Measurements from ENCODE around the gene FBXO7.
A peak's percentile ranks its signal among the peaks of the same experiment; 100 is the strongest.

The FBXO7 gene

GRCh38 chr22:32542677-32543357, 68.2 kb downstream of the FBXO7 start:
- no peak overlapping the region for H3K4me2 ChIP-seq (ENCODE audit: low read length)
- H3K9ac ChIP-seq (ENCODE audit: low read length) = no peak overlapping the region
- no peak overlapping the region for H3K4me3 ChIP-seq (ENCODE audit: low read length)
- no CpG with 5 or more reads among the region's 17 CpGs for WGBS (ENCODE audit: extremely low coverage, insufficient coverage, low lambda C conversion rate)
- H3K4ac ChIP-seq (ENCODE audit: low read depth, low read length) = no peak overlapping the region
- no peak overlapping the region for H4K8ac ChIP-seq (ENCODE audit: low read depth, low read length)
- no peak overlapping the region for H3K18ac ChIP-seq (ENCODE audit: low read length)
- no peak for DNase-seq
- H3K79me1 ChIP-seq (ENCODE audit: low read length) = no peaks in the 10 kb centered on the region
- H3K36me3 ChIP-seq (ENCODE audit: control insufficient read depth, insufficient read depth, low read length) = no peaks in the 10 kb centered on the region
- no peak overlapping the region for H3K56ac ChIP-seq (ENCODE audit: low read length)
- H3K23ac ChIP-seq (ENCODE audit: low read length) = no peak overlapping the region
- H2AK5ac ChIP-seq (ENCODE audit: low read length) = no peak overlapping the region
- no peak overlapping the region for H3K27ac ChIP-seq (ENCODE audit: low read depth, low read length)
- H2BK15ac ChIP-seq (replicated peaks; ENCODE audit: low read depth) = no peak overlapping the region
- no peak overlapping the region for H2BK120ac ChIP-seq (ENCODE audit: low read depth, low read length)
- no peaks in the 10 kb centered on the region for H3K27me3 ChIP-seq (ENCODE audit: insufficient read depth, low read length, poor library complexity)
- H3K4me1 ChIP-seq (ENCODE audit: control insufficient read depth, low read depth, low read length) = no peaks in the 10 kb centered on the region
- H3K79me2 ChIP-seq (ENCODE audit: control insufficient read depth, insufficient read depth, low read length) = no peaks in the 10 kb centered on the region
- H2BK5ac ChIP-seq (ENCODE audit: low read length) = no peak overlapping the region
- no peak overlapping the region for H4K5ac ChIP-seq (ENCODE audit: low read length)

DNA sequence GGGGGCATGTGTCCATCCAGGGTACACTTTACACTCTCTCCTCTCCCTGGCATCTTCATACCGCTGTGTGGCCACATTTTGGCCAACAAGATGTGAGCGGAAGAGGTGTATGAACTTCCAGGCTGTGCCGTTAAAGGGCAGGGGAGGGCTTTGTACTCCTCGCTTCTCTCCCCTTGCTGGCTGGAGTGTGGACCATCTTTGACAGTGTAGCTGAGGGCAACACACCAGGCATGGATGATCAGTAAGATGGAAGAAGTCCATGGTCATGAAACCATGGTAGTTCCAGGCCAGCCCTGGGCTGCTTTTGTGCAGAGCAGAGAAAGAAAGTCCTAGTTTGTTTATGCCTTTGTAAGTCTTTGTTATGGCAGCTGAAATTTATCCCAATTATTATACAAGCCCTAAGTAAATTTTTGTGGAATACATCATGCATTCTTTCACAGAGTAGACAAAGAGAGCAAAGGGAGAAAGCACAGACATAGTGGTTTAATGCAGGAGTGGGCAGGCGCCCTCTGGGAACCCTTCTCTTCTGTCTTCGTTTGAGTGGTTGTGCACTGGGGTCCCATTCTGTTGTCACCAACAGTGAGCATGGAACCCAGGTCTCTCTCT, 70.4 kb downstream of the FBXO7 start:
- Histone ChIP-seq H3K56ac (ENCODE audit: low read length) (no peak overlapping the region), H3K4me3 (ENCODE audit: low read length) (no peak overlapping the region), H3K18ac (ENCODE audit: low read length) (no peak overlapping the region), H3K4me1 (ENCODE audit: control insufficient read depth, low read depth, low read length) (no peaks in the 10 kb centered on the region), H3K23ac (ENCODE audit: low read length) (no peak overlapping the region), H4K5ac (ENCODE audit: low read length) (no peak overlapping the region), H3K4ac (ENCODE audit: low read depth, low read length) (no peak overlapping the region), H3K4me2 (ENCODE audit: low read length) (no peak overlapping the region), H3K9ac (ENCODE audit: low read length) (no peak overlapping the region), H2AK5ac (ENCODE audit: low read length) (no peak overlapping the region), H2BK5ac (ENCODE audit: low read length) (no peak overlapping the region), H2BK120ac (ENCODE audit: low read depth, low read length) (no peak overlapping the region), H2BK15ac (replicated peaks; ENCODE audit: low read depth) (no peak overlapping the region), H4K8ac (ENCODE audit: low read depth, low read length) (no peak overlapping the region), H3K36me3 (ENCODE audit: control insufficient read depth, insufficient read depth, low read length) (no peaks in the 10 kb centered on the region), H3K79me2 (ENCODE audit: control insufficient read depth, insufficient read depth, low read length) (no peaks in the 10 kb centered on the region), H3K79me1 (ENCODE audit: low read length) (no peaks in the 10 kb centered on the region), H3K27ac (ENCODE audit: low read depth, low read length) (no peak overlapping the region), H3K27me3 (ENCODE audit: insufficient read depth, low read length, poor library complexity) (no peaks in the 10 kb centered on the region)
- no CpG with 5 or more reads among the region's 6 CpGs for WGBS (ENCODE audit: extremely low coverage, insufficient coverage, low lambda C conversion rate)
- DNase-seq = no peak

DNA sequence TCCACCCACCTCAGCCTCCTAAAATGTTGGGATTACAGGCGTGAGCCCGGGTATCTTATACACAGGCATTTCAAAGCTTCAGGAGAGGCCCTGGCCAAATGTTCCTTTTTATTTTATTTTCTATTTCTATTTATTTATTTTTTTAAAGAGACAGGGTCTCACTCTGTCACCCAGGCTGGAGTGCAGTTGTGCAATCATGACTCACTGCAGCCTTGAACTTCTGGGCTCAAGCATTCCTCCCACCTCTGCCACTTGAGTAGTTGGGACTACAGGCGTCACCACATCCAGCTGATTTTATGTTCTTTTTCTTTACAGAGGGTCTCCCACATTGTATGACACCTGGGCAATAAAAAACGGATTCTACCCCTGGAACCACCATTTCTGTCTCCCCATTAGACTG, 71.2 kb downstream of the FBXO7 start:
- DNase-seq = no peak

DNA sequence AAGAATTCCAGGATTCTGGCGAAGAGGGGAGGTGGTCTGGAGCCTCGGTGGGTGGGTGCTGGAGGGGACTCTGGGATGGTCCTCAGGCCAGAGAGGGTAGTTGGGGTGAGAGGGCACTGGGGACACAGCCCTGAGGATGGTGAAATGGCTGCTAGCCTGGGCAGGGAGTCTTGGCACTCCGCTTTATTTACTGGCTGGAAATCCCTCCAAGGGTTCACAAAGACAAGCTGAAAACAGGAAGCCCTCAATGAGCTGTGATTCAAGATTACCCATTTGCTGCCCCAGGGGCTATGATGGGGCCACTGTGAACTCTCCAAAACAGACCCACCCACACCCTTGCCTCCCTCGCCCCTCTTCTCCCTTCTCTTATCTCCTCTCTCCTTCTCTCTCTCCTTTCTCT, 71.9 kb downstream of the FBXO7 start:
- Histone ChIP-seq H4K8ac (ENCODE audit: low read depth, low read length) (no peak overlapping the region), H3K27ac (ENCODE audit: low read depth, low read length) (no peak overlapping the region), H3K56ac (ENCODE audit: low read length) (no peak overlapping the region), H3K27me3 (ENCODE audit: insufficient read depth, low read length, poor library complexity) (no peaks in the 10 kb centered on the region), H3K4ac (ENCODE audit: low read depth, low read length) (no peak overlapping the region), H3K23ac (ENCODE audit: low read length) (no peak overlapping the region), H2BK120ac (ENCODE audit: low read depth, low read length) (no peak overlapping the region), H3K4me1 (ENCODE audit: control insufficient read depth, low read depth, low read length) (no peaks in the 10 kb centered on the region), H3K79me2 (ENCODE audit: control insufficient read depth, insufficient read depth, low read length) (no peaks in the 10 kb centered on the region), H3K79me1 (ENCODE audit: low read length) (no peaks in the 10 kb centered on the region), H3K36me3 (ENCODE audit: control insufficient read depth, insufficient read depth, low read length) (no peaks in the 10 kb centered on the region), H2BK15ac (replicated peaks; ENCODE audit: low read depth) (no peak overlapping the region), H3K18ac (ENCODE audit: low read length) (no peak overlapping the region), H2BK5ac (ENCODE audit: low read length) (no peak overlapping the region), H4K5ac (ENCODE audit: low read length) (no peak overlapping the region), H2AK5ac (ENCODE audit: low read length) (no peak overlapping the region), H3K4me3 (ENCODE audit: low read length) (no peak overlapping the region), H3K9ac (ENCODE audit: low read length) (no peak overlapping the region), H3K4me2 (ENCODE audit: low read length) (no peak overlapping the region)
- WGBS (ENCODE audit: extremely low coverage, insufficient coverage, low lambda C conversion rate) = no CpG with 5 or more reads among the region's 4 CpGs
- peak; percentile 36 for DNase-seq

More for the DNA sequence above, 71.2 kb downstream of the FBXO7 start:
- Histone ChIP-seq H2BK5ac (ENCODE audit: low read length) (no peak overlapping the region), H3K4me2 (ENCODE audit: low read length) (no peak overlapping the region), H2BK120ac (ENCODE audit: low read depth, low read length) (no peak overlapping the region), H3K27me3 (ENCODE audit: insufficient read depth, low read length, poor library complexity) (no peaks in the 10 kb centered on the region), H3K27ac (ENCODE audit: low read depth, low read length) (no peak overlapping the region), H3K4ac (ENCODE audit: low read depth, low read length) (no peak overlapping the region), H3K79me2 (ENCODE audit: control insufficient read depth, insufficient read depth, low read length) (no peaks in the 10 kb centered on the region), H3K23ac (ENCODE audit: low read length) (no peak overlapping the region), H3K4me3 (ENCODE audit: low read length) (no peak overlapping the region), H3K18ac (ENCODE audit: low read length) (no peak overlapping the region), H4K8ac (ENCODE audit: low read depth, low read length) (no peak overlapping the region), H3K9ac (ENCODE audit: low read length) (no peak overlapping the region), H2AK5ac (ENCODE audit: low read length) (no peak overlapping the region), H3K4me1 (ENCODE audit: control insufficient read depth, low read depth, low read length) (no peaks in the 10 kb centered on the region), H2BK15ac (replicated peaks; ENCODE audit: low read depth) (no peak overlapping the region), H3K36me3 (ENCODE audit: control insufficient read depth, insufficient read depth, low read length) (no peaks in the 10 kb centered on the region), H4K5ac (ENCODE audit: low read length) (no peak overlapping the region), H3K56ac (ENCODE audit: low read length) (no peak overlapping the region), H3K79me1 (ENCODE audit: low read length) (no peaks in the 10 kb centered on the region)
- WGBS (ENCODE audit: extremely low coverage, insufficient coverage, low lambda C conversion rate) = no CpG with 5 or more reads among the region's 4 CpGs

DNA sequence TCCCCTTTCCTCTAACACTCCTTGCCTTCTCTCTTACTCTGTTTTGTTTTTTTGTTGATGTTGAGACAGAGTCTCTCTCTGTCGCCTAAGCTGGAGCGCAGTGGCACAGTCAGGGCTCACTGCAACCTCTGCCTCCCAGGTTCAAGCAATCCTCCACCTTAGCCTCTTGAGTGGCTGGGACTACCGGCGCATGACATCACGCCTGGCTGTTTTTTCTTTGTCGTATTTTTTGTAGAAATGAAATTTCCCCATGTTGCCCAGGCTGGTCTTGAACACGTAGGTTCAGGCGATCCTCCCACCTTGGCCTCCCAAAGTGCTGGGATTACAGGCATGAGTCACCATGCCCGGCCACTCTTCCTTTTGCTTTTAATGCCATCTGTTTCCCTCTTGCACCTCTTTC, 72.3 kb downstream of the FBXO7 start:
- H3K27me3 ChIP-seq (ENCODE audit: insufficient read depth, low read length, poor library complexity) = no peaks in the 10 kb centered on the region
- no peak overlapping the region for H3K56ac ChIP-seq (ENCODE audit: low read length)
- no peak overlapping the region for H3K23ac ChIP-seq (ENCODE audit: low read length)
- H2BK15ac ChIP-seq (replicated peaks; ENCODE audit: low read depth) = no peak overlapping the region
- H3K9ac ChIP-seq (ENCODE audit: low read length) = no peak overlapping the region
- no peaks in the 10 kb centered on the region for H3K79me1 ChIP-seq (ENCODE audit: low read length)
- H3K18ac ChIP-seq (ENCODE audit: low read length) = no peak overlapping the region
- H3K4me2 ChIP-seq (ENCODE audit: low read length) = no peak overlapping the region
- no peaks in the 10 kb centered on the region for H3K36me3 ChIP-seq (ENCODE audit: control insufficient read depth, insufficient read depth, low read length)
- no peak overlapping the region for H2AK5ac ChIP-seq (ENCODE audit: low read length)
- H4K5ac ChIP-seq (ENCODE audit: low read length) = no peak overlapping the region
- no peak overlapping the region for H4K8ac ChIP-seq (ENCODE audit: low read depth, low read length)
- H3K4ac ChIP-seq (ENCODE audit: low read depth, low read length) = no peak overlapping the region
- no peak overlapping the region for H3K27ac ChIP-seq (ENCODE audit: low read depth, low read length)
- no peaks in the 10 kb centered on the region for H3K4me1 ChIP-seq (ENCODE audit: control insufficient read depth, low read depth, low read length)
- no CpG with 5 or more reads among the region's 9 CpGs for WGBS (ENCODE audit: extremely low coverage, insufficient coverage, low lambda C conversion rate)
- DNase-seq = no peak
- no peak overlapping the region for H2BK5ac ChIP-seq (ENCODE audit: low read length)
- no peaks in the 10 kb centered on the region for H3K79me2 ChIP-seq (ENCODE audit: control insufficient read depth, insufficient read depth, low read length)
- no peak overlapping the region for H3K4me3 ChIP-seq (ENCODE audit: low read length)
- H2BK120ac ChIP-seq (ENCODE audit: low read depth, low read length) = no peak overlapping the region

GRCh38 chr22:32548039-32548438, 73.4 kb downstream of the FBXO7 start:
- Histone ChIP-seq H2BK5ac (ENCODE audit: low read length) (no peak overlapping the region), H3K9ac (ENCODE audit: low read length) (no peak overlapping the region), H3K79me1 (ENCODE audit: low read length) (no peaks in the 10 kb centered on the region), H3K4me1 (ENCODE audit: control insufficient read depth, low read depth, low read length) (no peaks in the 10 kb centered on the region), H2BK120ac (ENCODE audit: low read depth, low read length) (no peak overlapping the region), H3K27me3 (ENCODE audit: insufficient read depth, low read length, poor library complexity) (no peaks in the 10 kb centered on the region), H3K23ac (ENCODE audit: low read length) (no peak overlapping the region), H3K79me2 (ENCODE audit: control insufficient read depth, insufficient read depth, low read length) (no peaks in the 10 kb centered on the region), H3K4me2 (ENCODE audit: low read length) (no peak overlapping the region), H3K56ac (ENCODE audit: low read length) (no peak overlapping the region), H2BK15ac (replicated peaks; ENCODE audit: low read depth) (no peak overlapping the region), H4K5ac (ENCODE audit: low read length) (no peak overlapping the region), H2AK5ac (ENCODE audit: low read length) (no peak overlapping the region), H3K27ac (ENCODE audit: low read depth, low read length) (no peak overlapping the region), H3K36me3 (ENCODE audit: control insufficient read depth, insufficient read depth, low read length) (no peaks in the 10 kb centered on the region), H3K4me3 (ENCODE audit: low read length) (no peak overlapping the region), H3K18ac (ENCODE audit: low read length) (no peak overlapping the region), H4K8ac (ENCODE audit: low read depth, low read length) (no peak overlapping the region), H3K4ac (ENCODE audit: low read depth, low read length) (no peak overlapping the region)
- no peak for DNase-seq
- WGBS (ENCODE audit: extremely low coverage, insufficient coverage, low lambda C conversion rate) = no CpG with 5 or more reads among the region's 7 CpGs
